ENCODE measurements around the gene FN1. TPM values are rescaled to one million over a fixed set of nuclear protein-coding genes. Genes with fewer than 3 reads are reported as not detected.
"Not testable (repeated sequence)": the region's sequence is repeated elsewhere in the genome, so short reads cannot be mapped to it uniquely, and the experiment has no call there.

Gene FN1
- total RNA-seq, 2 experiments from 2014 or later = 0.29 to 0.30 TPM

- H3K9me3 Mint-ChIP-seq = no peaks in the 10 kb centered on the region
- H3K27ac Mint-ChIP-seq = no peak overlapping the region
- H3K4me1 Mint-ChIP-seq = no peaks in the 10 kb centered on the region
- no peaks in the 10 kb centered on the region for H3K27me3 Mint-ChIP-seq
- H3K4me3 Mint-ChIP-seq = no peak overlapping the region
- H3K36me3 Mint-ChIP-seq = peaks cover 42% of the 10 kb centered on the region
- no peak for DNase-seq
Measured at GRCh38 chr2:215364157-215365155, 71.4 kb downstream of the FN1 start.

DNA sequence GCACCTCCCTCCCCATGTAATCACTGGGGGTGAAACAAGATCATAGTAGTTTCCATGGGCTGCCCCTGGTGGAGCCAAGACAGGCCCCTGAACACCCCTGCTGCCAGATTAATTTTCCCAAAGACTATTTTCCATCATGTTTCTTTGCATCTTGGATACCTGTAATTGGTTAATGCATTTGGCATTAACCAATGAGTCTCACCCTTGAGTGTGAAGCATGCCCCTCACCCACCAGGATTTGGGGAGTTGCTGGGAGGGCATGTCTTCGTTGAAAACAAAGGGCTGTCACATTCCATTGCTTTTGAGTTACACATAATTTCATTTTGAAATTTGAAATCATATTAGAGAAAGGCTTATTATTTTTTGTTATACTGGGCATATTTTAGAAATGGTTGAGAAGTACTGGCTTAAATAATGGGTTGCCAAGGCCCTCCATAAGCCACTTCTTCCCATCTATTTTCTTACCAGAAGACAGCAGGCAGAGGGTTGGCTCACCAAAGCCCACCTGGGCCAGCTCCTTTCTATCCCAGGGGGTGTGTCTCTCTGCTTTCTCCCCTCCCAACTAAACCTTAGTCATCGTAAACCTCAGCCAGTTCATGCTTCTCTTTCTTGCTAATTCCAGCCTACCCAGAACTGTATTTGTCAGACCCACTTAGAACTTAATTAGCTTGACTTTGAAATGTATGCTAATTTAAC lies 72.3 kb downstream of the FN1 start:
- Mint-ChIP-seq H3K27me3 (no peaks in the 10 kb centered on the region), H3K9me3 (no peaks in the 10 kb centered on the region), H3K36me3 (peaks cover 42% of the 10 kb centered on the region), H3K27ac (no peak overlapping the region), H3K4me1 (no peaks in the 10 kb centered on the region), H3K4me3 (no peak overlapping the region)
- no peak for DNase-seq

DNA sequence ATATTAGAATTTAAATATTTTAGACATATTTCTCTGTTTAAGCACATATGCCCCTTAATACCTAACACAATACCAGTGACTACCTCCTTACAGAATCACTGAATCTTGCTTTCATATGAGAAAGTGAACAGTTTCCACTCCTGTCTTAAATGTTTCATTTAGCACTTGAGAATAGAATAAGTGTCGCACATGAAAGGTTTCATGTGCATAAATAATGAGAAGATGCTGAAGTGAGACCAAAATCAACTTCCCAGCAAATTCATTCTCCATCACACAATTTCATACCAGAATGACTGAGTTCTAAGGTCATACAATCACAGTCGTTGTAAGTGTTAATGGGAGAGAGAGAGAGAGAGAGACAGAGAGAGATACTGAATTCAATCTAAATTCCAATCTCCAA lies 72.8 kb downstream of the FN1 start:
- DNase-seq = no peak
- Mint-ChIP-seq H3K36me3 (peaks cover 42% of the 10 kb centered on the region), H3K4me3 (no peak overlapping the region), H3K4me1 (no peaks in the 10 kb centered on the region), H3K27me3 (no peaks in the 10 kb centered on the region), H3K9me3 (no peaks in the 10 kb centered on the region), H3K27ac (no peak overlapping the region)

DNA sequence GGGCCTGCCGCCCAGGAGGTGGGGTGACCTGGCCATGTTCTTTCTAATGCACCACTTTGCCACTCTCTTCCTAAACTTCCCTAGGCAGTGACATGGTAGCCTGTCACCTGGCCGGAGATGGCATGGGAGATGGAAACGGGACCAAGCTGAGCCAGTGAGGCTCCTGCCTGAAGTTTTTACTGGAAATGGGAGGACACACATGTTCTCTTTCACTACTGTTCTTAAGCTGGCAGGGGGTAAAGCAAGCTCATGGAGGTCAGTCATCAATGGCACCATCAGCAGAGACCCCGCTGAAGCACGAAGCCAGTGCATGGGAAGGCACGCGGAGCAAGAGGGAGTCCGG lies 73.3 kb downstream of the FN1 start:
- no peak for DNase-seq
- Mint-ChIP-seq H3K4me3 (no peak overlapping the region), H3K27ac (no peak overlapping the region), H3K4me1 (peaks cover 3% of the 10 kb centered on the region), H3K9me3 (no peaks in the 10 kb centered on the region), H3K36me3 (peaks cover 37% of the 10 kb centered on the region), H3K27me3 (no peaks in the 10 kb centered on the region)

DNA sequence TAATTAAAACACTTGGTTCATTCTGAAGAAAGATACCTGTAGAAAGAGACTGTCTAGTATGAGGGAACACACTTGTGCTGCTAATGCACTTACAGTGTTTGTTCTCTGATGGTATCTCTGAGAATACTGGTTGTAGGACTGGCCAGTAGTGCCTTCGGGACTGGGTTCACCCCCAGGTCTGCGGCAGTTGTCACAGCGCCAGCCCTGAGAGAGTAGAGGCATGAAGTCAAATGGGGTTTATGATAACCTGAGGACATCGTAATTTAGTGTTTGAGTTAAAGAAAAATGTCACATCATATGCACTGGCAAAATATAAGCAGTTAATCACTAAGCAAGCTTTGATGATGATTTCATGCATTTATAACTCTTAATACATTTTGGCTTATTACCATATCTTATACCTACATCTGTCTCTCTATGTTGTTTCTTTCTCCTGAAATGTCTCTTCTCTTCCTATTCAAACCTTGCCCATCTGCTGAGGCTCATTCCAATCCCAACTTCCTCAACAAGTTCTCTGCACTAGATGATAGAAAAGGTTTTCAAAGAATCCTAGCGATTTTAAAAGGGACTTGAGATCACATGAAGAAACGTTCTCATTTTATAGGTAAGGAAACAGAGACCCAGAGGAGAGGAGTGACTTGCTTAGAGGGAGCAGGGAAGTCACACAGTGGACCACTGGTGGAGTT lies 73.8 kb downstream of the FN1 start:
- Mint-ChIP-seq H3K9me3 (no peaks in the 10 kb centered on the region), H3K4me3 (no peak overlapping the region), H3K27ac (no peak overlapping the region), H3K4me1 (peaks cover 5% of the 10 kb centered on the region), H3K36me3 (peaks cover 37% of the 10 kb centered on the region), H3K27me3 (no peaks in the 10 kb centered on the region)
- no peak for DNase-seq

DNA sequence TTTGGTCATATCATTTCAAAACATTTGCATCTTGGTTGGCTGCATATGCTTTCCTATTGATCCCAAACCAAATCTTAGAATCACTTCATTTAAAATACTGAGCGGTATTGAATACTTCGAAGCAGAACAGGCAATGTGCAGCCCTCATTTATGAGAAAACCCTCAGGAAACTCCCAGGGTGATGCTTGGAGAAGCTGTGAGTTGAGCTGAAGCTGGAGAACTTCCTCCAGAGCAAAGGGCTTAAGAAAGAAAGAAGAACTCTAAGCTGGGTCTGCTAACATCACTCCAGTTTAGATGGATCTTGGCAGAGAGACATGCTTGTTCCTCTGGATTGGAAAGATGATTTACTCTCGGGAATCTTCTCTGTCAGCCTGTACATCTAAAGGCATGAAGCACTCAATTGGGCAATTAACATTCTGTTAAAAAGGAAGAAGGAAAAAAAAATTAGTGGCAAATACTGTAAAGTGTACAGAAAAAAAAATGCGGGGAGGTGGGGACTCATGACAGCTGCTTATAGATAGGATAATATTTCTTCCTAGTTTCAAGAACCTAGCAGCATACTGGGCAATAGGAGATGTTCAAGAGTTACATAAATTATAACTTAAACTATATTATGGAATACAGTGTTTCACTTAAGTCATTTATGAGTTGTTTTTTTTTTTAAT lies 74.5 kb downstream of the FN1 start:
- Mint-ChIP-seq H3K9me3 (no peaks in the 10 kb centered on the region), H3K4me3 (no peak overlapping the region), H3K36me3 (peaks cover 37% of the 10 kb centered on the region), H3K4me1 (peaks cover 5% of the 10 kb centered on the region), H3K27ac (no peak overlapping the region), H3K27me3 (no peaks in the 10 kb centered on the region)
- DNase-seq = no peak

GRCh38 chr2:215360596-215360995 lies 75.3 kb downstream of the FN1 start:
- H3K4me3 Mint-ChIP-seq = no peak overlapping the region
- DNase-seq = no peak
- peaks cover 5% of the 10 kb centered on the region for H3K4me1 Mint-ChIP-seq
- no peaks in the 10 kb centered on the region for H3K9me3 Mint-ChIP-seq
- H3K36me3 Mint-ChIP-seq = peaks cover 43% of the 10 kb centered on the region
- no peak overlapping the region for H3K27ac Mint-ChIP-seq
- H3K27me3 Mint-ChIP-seq = no peaks in the 10 kb centered on the region

DNA sequence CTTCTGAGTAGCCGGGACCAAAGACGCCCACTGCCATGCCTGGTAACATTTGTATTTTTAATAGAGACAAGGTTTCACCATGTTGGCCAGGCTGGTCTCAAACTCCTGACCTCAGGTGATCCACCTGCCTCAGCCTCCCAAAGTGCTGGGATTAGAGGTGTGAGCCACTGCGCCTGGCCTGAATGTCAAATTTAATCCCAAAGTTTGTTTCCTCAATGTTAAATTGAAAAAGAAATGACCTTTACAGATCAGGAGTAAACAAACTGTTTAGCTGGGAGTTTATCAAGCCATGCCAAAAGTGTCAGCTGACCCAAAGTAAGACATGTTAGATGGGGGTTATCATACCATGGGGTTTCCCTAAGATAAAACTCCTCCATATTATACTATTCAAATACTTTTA lies 75.8 kb downstream of the FN1 start:
- H3K27me3 Mint-ChIP-seq, H3K9me3 Mint-ChIP-seq, H3K4me3 Mint-ChIP-seq, DNase-seq, H3K27ac Mint-ChIP-seq, H3K4me1 Mint-ChIP-seq: not testable (repeated sequence)
- peaks cover 42% of the 10 kb centered on the region for H3K36me3 Mint-ChIP-seq

DNA sequence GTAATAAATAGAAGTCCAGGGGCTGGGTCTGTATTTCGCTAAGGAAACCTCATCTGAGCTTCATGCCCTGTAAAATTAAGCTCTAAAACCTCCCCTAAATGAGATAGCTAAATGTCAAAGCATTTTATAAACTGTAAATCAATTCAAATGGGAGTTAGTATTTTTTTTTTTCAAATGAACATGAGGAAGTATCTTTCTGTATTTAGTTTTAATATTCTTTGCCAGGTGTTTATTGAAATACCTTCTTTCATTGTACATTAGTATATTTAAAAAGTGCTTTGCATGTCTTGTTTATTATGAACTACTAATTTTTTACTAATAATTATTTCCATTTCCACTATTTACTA lies 76.3 kb downstream of the FN1 start:
- H3K4me3 Mint-ChIP-seq = no peak overlapping the region
- no peaks in the 10 kb centered on the region for H3K27me3 Mint-ChIP-seq

DNA sequence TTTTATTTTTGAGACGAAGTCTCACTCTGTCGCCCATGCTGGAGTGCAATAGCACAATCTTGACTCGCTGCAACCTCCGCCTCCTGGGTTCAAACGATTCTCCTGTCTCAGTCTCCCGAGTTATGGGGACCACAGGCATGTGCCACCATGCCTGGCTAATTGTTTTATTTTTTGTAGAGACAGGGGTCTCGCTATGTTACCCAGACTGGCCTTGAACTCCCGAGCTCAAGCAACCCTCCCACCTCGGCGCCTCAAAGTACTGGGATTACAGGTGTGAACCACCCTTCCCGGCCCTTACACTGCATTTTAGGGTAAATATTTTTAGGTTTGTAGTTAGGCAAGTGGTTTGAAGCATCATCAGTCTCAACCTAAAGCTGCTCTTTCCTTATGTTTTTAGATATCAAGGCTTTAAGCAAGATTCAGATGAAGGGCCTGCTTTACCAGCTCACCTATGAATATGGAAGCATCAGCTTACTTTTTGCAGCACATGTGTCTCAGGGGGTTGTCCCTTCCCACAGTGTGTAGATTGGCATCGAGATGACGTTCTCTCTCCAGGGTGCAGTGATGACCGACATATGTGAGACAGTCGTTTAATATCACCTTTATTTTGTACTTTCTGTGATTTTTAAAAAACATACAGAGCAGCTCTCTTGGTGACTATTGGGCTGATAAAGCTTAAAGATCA lies 76.8 kb downstream of the FN1 start:
- H3K4me3 Mint-ChIP-seq = no peak overlapping the region
- H3K27me3 Mint-ChIP-seq = no peaks in the 10 kb centered on the region
- H3K36me3 Mint-ChIP-seq = peaks cover 42% of the 10 kb centered on the region
- DNase-seq = no peak
- no peak overlapping the region for H3K27ac Mint-ChIP-seq
- H3K4me1 Mint-ChIP-seq = peaks cover 5% of the 10 kb centered on the region
- H3K9me3 Mint-ChIP-seq = no peaks in the 10 kb centered on the region

More for the DNA sequence above, 76.3 kb downstream of the FN1 start:
- Mint-ChIP-seq H3K27ac (no peak overlapping the region), H3K4me1 (peaks cover 5% of the 10 kb centered on the region), H3K9me3 (no peaks in the 10 kb centered on the region), H3K36me3 (peaks cover 42% of the 10 kb centered on the region)
- DNase-seq = no peak

DNA sequence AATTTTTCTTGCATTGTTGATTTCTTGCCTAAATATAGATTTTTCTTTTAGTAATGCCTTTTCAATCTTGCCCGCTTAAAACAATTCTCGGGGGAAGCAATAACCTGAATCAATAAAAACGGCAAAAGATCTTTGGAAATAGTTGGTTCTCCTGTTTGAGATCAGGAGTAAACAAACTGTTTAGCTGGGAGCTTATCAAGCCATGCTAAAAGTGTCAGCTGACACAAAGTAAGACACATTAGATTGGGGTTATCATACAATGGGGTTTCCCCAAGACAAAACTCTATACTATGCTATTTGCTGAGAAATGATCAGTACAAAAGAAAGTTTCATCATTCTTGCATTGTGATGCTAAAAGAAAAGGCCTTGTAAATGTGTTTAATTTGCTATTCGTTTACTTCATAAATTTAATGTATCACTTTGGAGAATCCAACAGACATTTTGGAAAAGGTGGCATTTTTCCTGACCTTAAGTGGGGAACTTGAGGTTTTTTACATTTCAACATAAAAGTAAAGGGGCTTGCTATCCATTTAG lies 77.5 kb downstream of the FN1 start:
- H3K27me3 Mint-ChIP-seq = no peaks in the 10 kb centered on the region
- peaks cover 5% of the 10 kb centered on the region for H3K4me1 Mint-ChIP-seq
- H3K36me3 Mint-ChIP-seq = peaks cover 38% of the 10 kb centered on the region
- no peaks in the 10 kb centered on the region for H3K9me3 Mint-ChIP-seq
- no peak overlapping the region for H3K4me3 Mint-ChIP-seq
- H3K27ac Mint-ChIP-seq = no peak overlapping the region
- DNase-seq = no peak

- H3K4me1 Mint-ChIP-seq = peaks cover 5% of the 10 kb centered on the region
- no peak overlapping the region for H3K4me3 Mint-ChIP-seq
- H3K36me3 Mint-ChIP-seq = peaks cover 38% of the 10 kb centered on the region
- H3K9me3 Mint-ChIP-seq = no peaks in the 10 kb centered on the region
- no peak for DNase-seq
- H3K27me3 Mint-ChIP-seq = no peaks in the 10 kb centered on the region
- H3K27ac Mint-ChIP-seq = no peak overlapping the region
Measured at GRCh38 chr2:215357660-215358059, 78.2 kb downstream of the FN1 start.

DNA sequence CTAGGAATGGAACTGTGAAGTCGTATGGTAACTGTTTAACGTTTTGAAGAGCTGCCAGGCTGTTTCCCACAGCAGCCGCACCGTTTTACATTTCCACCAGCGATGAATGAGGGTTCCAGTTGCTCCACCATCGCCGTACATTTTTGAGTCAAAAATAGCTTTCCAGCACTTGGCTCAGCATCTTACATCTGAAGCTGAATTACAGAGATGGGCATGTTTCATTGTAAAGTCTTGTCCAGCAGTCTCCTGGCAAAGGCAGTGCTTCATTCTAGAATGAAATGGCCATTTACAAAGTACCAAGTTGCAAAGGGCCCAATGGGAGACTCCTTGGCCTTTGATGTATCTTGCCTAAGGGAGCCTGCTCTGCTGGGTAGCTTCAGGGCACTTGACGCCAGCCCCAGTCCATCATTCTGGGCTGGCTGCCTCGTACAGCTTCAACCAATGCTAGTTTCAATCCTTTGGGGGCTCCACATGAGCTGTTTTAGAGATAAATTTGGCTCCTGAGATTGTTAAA lies 78.9 kb downstream of the FN1 start:
- DNase-seq = no peak
- no peak overlapping the region for H3K4me3 Mint-ChIP-seq
- H3K27ac Mint-ChIP-seq = no peak overlapping the region

DNA sequence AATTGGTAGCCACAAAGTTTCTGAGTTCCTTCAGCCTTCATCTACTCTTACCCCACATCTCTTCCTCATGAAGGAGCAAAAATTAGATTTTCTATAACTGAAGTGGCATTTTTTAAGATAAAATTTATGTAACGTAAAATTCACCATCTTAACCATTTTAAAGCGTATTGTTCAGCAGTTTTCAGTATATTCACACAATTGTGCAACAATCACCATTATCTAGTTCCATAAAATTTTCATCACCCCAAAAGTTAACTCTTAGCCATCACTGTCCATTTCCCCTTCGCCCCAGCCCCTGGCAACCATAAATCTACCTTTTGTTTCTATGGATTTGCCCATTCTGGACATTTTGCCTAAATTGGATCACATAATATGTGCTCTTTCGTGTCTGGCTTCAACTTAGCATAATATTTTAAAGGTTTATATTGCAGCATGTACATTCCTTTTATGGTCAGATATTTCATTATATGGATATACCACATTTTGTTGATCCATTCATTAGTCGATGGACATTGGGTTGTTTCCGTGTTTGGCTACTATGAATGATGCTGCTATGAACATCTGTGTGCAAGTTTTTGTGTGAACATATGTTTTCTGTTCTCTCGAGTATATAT lies 79.4 kb downstream of the FN1 start:
- peaks cover 37% of the 10 kb centered on the region for H3K36me3 Mint-ChIP-seq
- H3K27me3 Mint-ChIP-seq = no peaks in the 10 kb centered on the region
- H3K9me3 Mint-ChIP-seq = no peaks in the 10 kb centered on the region
- no peak overlapping the region for H3K4me3 Mint-ChIP-seq
- DNase-seq = no peak
- no peak overlapping the region for H3K27ac Mint-ChIP-seq
- H3K4me1 Mint-ChIP-seq = peaks cover 5% of the 10 kb centered on the region

More for the DNA sequence above, 78.9 kb downstream of the FN1 start:
- no peaks in the 10 kb centered on the region for H3K9me3 Mint-ChIP-seq
- H3K4me1 Mint-ChIP-seq = peaks cover 5% of the 10 kb centered on the region
- peaks cover 34% of the 10 kb centered on the region for H3K36me3 Mint-ChIP-seq
- H3K27me3 Mint-ChIP-seq = no peaks in the 10 kb centered on the region
